Lower leg skin (tissue), 3 donors: ENCODE measurements around the gene THBS1.

ENCODE experiments used
- CTCF ChIP-seq, 3 donors: fragments of 450-650 bp; IDR thresholded peaks; one replicate each; pipeline ENCODE4 v1.5.1; 2016; ENCODE audit warnings: antibody characterized with exemption in 3 of 3, mild to moderate bottlenecking in 3 of 3, moderate library complexity in 2 of 3
- POLR2A ChIP-seq, 2 donors: fragments of 450-650 bp; IDR thresholded peaks; one replicate each; pipeline ENCODE4 v1.6.1; 2016 to 2017; ENCODE audit warnings: antibody characterized with exemption in 2 of 2, mild to moderate bottlenecking in 1 of 2, moderate library complexity in 1 of 2

DNA sequence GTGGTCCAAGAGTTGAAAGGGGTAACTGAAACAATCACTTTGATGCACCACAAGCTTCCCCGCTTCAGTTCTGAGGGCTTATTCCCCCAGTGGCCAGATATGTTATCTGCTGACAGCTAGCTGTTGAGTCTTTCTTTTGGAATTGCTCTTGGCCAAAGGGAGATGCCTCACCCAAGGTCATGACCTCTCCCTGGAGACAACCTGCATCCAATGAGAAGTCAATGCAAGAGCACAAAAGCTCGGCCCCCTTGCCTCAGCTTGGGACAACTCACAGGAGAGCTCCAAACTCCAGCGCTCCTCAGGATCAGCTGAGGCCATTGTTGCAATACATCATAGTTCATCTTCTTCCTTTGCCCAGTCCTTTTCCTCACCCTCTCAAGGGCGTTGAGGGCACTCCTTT is 31.0 kb upstream of the THBS1 start:
- TF ChIP-seq CTCF (IDR thresholded peaks at IDR 0.05), result no peak
- TF ChIP-seq POLR2A (IDR thresholded peaks at IDR 0.05), result no peak
